Measurements from ENCODE around the gene IPO8. TPM values are rescaled to one million over a fixed set of nuclear protein-coding genes. Genes with fewer than 3 reads are reported as not detected.
"Not testable (repeated sequence)": the region's sequence is repeated elsewhere in the genome, so short reads cannot be mapped to it uniquely, and the experiment has no call there.

The IPO8 gene
- total RNA-seq, 1 donor from 2014 or later: 52.3 TPM

GRCh38 chr12:30691122-30691879 is 4.4 kb downstream of the IPO8 start:
- DNase-seq (ENCODE audit: low spot score): no peak

- DNase-seq (ENCODE audit: low spot score): no peak
Observed at GRCh38 chr12:30687265-30687986, 8.2 kb downstream of the IPO8 start.

GRCh38 chr12:30679241-30679640 is 16.4 kb downstream of the IPO8 start:
- no peak for DNase-seq (ENCODE audit: low spot score)

GRCh38 chr12:30678221-30678620 is 17.4 kb downstream of the IPO8 start:
- no peak for DNase-seq (ENCODE audit: low spot score)

- no peak for DNase-seq (ENCODE audit: low spot score)
Observed at GRCh38 chr12:30661210-30661609, 34.5 kb downstream of the IPO8 start.

GRCh38 chr12:30652034-30652696 is 43.5 kb downstream of the IPO8 start:
- DNase-seq (ENCODE audit: low spot score): no peak

GRCh38 chr12:30646821-30647220 is 48.8 kb downstream of the IPO8 start:
- no peak for DNase-seq (ENCODE audit: low spot score)

GRCh38 chr12:30643366-30643765 is 52.3 kb downstream of the IPO8 start:
- no peak for DNase-seq (ENCODE audit: low spot score)

- DNase-seq (ENCODE audit: low spot score): no peak
Observed at GRCh38 chr12:30640392-30640791, 55.3 kb downstream of the IPO8 start.

GRCh38 chr12:30635385-30635784 is 60.3 kb downstream of the IPO8 start:
- DNase-seq (ENCODE audit: low spot score): no peak

GRCh38 chr12:30631740-30632139 is 63.9 kb downstream of the IPO8 start:
- DNase-seq (ENCODE audit: low spot score): no peak

- DNase-seq (ENCODE audit: low spot score): no peak
Observed at GRCh38 chr12:30630979-30631285, 64.7 kb downstream of the IPO8 start.

GRCh38 chr12:30630076-30630978 is 65.3 kb downstream of the IPO8 start:
- no peak for DNase-seq (ENCODE audit: low spot score)

- DNase-seq (ENCODE audit: low spot score): no peak
Observed at GRCh38 chr12:30626847-30627246, 68.8 kb downstream of the IPO8 start.

GRCh38 chr12:30624009-30624408 is 71.7 kb downstream of the IPO8 start:
- no peak for DNase-seq (ENCODE audit: low spot score)

GRCh38 chr12:30622509-30622908 is 73.2 kb downstream of the IPO8 start:
- DNase-seq (ENCODE audit: low spot score): no peak

GRCh38 chr12:30621663-30622241 is 73.9 kb downstream of the IPO8 start:
- not testable (repeated sequence) for DNase-seq (ENCODE audit: low spot score)

- no peak for DNase-seq (ENCODE audit: low spot score)
Observed at GRCh38 chr12:30617346-30618016, 78.2 kb downstream of the IPO8 start.

GRCh38 chr12:30614031-30614430 is 81.6 kb downstream of the IPO8 start:
- DNase-seq (ENCODE audit: low spot score): no peak

GRCh38 chr12:30613119-30613830 is 82.4 kb downstream of the IPO8 start:
- no peak for DNase-seq (ENCODE audit: low spot score)
